Fibroblast of the aortic adventitia (primary cell): ENCODE results near the gene TEX19. TPM values are rescaled to one million over a fixed set of nuclear protein-coding genes. Genes with fewer than 3 reads are reported as not detected.
A peak's percentile ranks its signal among the peaks of the same experiment; 100 is the strongest.

Experiments used
- DNase-seq: peaks from one replicate; pipeline ENCODE4 v3.0.0-alpha.2; 2010; ENCODE audit warnings: low read depth
- H3K4me3 ChIP-seq: 2 replicates; pipeline ENCODE4 v1.5.1; 2011; ENCODE audit warnings: low read depth, mild to moderate bottlenecking, control low read depth, low read length, moderate library complexity
- CTCF ChIP-seq: IDR thresholded peaks from 2 replicates; pipeline ENCODE4 v1.5.1; 2011; ENCODE audit warnings: mild to moderate bottlenecking, low read length, control low read depth, inconsistent platforms; ENCODE audit not compliant: insufficient read depth
- total RNA-seq: library from RNA; depleted of rRNA; stranded (reverse); fragments of >200 nt; gene quantifications from 2 replicates; pipeline ENCODE4 v1.2.3, GENCODE V29; 2012; ENCODE audit warnings: low replicate concordance

Gene TEX19
- total RNA-seq, 1 donor: not detected

GRCh38 chr17:82361885-82362633, 3.0 kb downstream of the TEX19 start:
- H3K4me3 ChIP-seq: no peak overlapping the region
- no peak for DNase-seq
- no peak for TF ChIP-seq CTCF

GRCh38 chr17:82365606-82366295, 6.7 kb downstream of the TEX19 start:
- TF ChIP-seq CTCF: no peak
- H3K4me3 ChIP-seq: no peak overlapping the region
- no peak for DNase-seq

GRCh38 chr17:82366749-82367148, 7.7 kb downstream of the TEX19 start:
- H3K4me3 ChIP-seq: no peak overlapping the region
- DNase-seq: no peak
- no peak for TF ChIP-seq CTCF

GRCh38 chr17:82367724-82368524, 8.9 kb downstream of the TEX19 start:
- TF ChIP-seq CTCF: no peak
- H3K4me3 ChIP-seq: no peak overlapping the region
- no peak for DNase-seq

- no peak overlapping the region for H3K4me3 ChIP-seq
- DNase-seq: no peak
- TF ChIP-seq CTCF: no peak
Measured at GRCh38 chr17:82369211-82369610, 10.2 kb downstream of the TEX19 start.

- peak overlapping the region; percentile 48 for H3K4me3 ChIP-seq
- no peak for TF ChIP-seq CTCF
- peak; percentile 7 for DNase-seq
Measured at GRCh38 chr17:82370471-82371332, 11.7 kb downstream of the TEX19 start.
